IMR-90 (cell line): Measurements from ENCODE around the gene SLC12A7. TPM values are rescaled to one million over a fixed set of nuclear protein-coding genes. Genes with fewer than 3 reads are reported as not detected.

Experiments
- ATAC-seq: fragments of 200-7000 bp; cut with Tn5 transposase; 2 replicates; pipeline ENCODE4 v1.9.1; 2020; ENCODE audit warnings: low read depth, mild to moderate bottlenecking, moderate library complexity
- BruUV-seq: library from RNA; stranded (reverse); fragments of 400-500 nt; replicated peaks from 2 replicates; lab custom pipeline; 2021; lab: Mats Ljungman, UMichigan
- CTCF ChIA-PET: fragments of 300-600 bp; formaldehyde crosslinking; extraction: SDS; loops from one replicate; lab custom pipeline; 2021; ENCODE audit warnings: antibody characterized with exemption; lab: Yijun Ruan, JAX
- POLR2A ChIA-PET: fragments of 300-600 bp; sonication (Branson Sonifier 250); formaldehyde crosslinking; loops from one replicate; lab custom pipeline; 2022; ENCODE audit warnings: antibody characterized with exemption; ENCODE audit not compliant: unreplicated experiment; lab: Charles Lee
- DNase-seq: peaks from one replicate; pipeline ENCODE4 v3.0.0; 2013
- H2AFZ ChIP-seq: replicated peaks from 2 replicates; pipeline ENCODE3; 2013; ENCODE audit warnings: low read length, mild to moderate bottlenecking; ENCODE audit not compliant: poor library complexity
- H2AK5ac ChIP-seq: 2 replicates; pipeline ENCODE4 v1.6.1; 2013; ENCODE audit warnings: low read depth, low read length, inconsistent platforms
- H2AK9ac ChIP-seq: replicated peaks from 2 replicates; pipeline ENCODE3; 2013; ENCODE audit warnings: mild to moderate bottlenecking, low read depth, low read length, moderate library complexity; ENCODE audit not compliant: poor library complexity
- H2BK120ac ChIP-seq: 2 replicates; pipeline ENCODE4 v1.6.1; 2013; ENCODE audit warnings: low read depth, low read length, inconsistent platforms
- H2BK15ac ChIP-seq: 3 replicates; pipeline ENCODE4 v1.6.1; 2013; ENCODE audit warnings: low read depth, low read length, inconsistent platforms
- H2BK20ac ChIP-seq: 2 replicates; pipeline ENCODE4 v1.6.1; 2013; ENCODE audit warnings: low read depth, mild to moderate bottlenecking, inconsistent platforms, low read length, moderate library complexity
- H2BK5ac ChIP-seq: 2 replicates; pipeline ENCODE4 v1.6.1; 2013; ENCODE audit warnings: mild to moderate bottlenecking, low read depth, low read length, inconsistent platforms; ENCODE audit not compliant: poor library complexity, severe bottlenecking
- H3K14ac ChIP-seq: replicated peaks from 2 replicates; pipeline ENCODE4 v1.6.1; 2013; ENCODE audit warnings: low read depth, low read length, inconsistent platforms
- H3K18ac ChIP-seq: 2 replicates; pipeline ENCODE4 v1.6.1; 2013; ENCODE audit warnings: low read depth, low read length, control low read depth
- H3K23ac ChIP-seq: 2 replicates; pipeline ENCODE4 v1.6.1; 2013; ENCODE audit warnings: low read depth, low read length, inconsistent platforms
- H3K27ac ChIP-seq: 2 replicates; pipeline ENCODE4 v1.5.1; 2013; ENCODE audit warnings: mild to moderate bottlenecking, control low read depth, low read length; ENCODE audit not compliant: insufficient read depth
- H3K27me3 ChIP-seq: 2 replicates; pipeline ENCODE4 v1.6.1; 2013; ENCODE audit warnings: low read length; ENCODE audit not compliant: control insufficient read depth, insufficient read depth
- H3K36me3 ChIP-seq: 2 replicates; pipeline ENCODE4 v1.6.1; 2013; ENCODE audit warnings: low read length, mixed read lengths; ENCODE audit not compliant: control insufficient read depth, insufficient read depth
- H3K4ac ChIP-seq: 2 replicates; pipeline ENCODE4 v1.6.1; 2013; ENCODE audit warnings: low read depth, low read length, inconsistent platforms
- H3K4me1 ChIP-seq: 2 replicates; pipeline ENCODE4 v1.6.1; 2013; ENCODE audit warnings: low read length, mixed read lengths; ENCODE audit not compliant: control insufficient read depth, insufficient read depth
- H3K4me2 ChIP-seq: 2 replicates; pipeline ENCODE4 v1.6.1; 2013; ENCODE audit warnings: low read depth, mild to moderate bottlenecking, control low read depth, low read length, moderate library complexity
- H3K4me3 ChIP-seq: 2 replicates; pipeline ENCODE4 v1.5.1; 2013; ENCODE audit warnings: low read depth, mild to moderate bottlenecking, control low read depth, low read length, moderate library complexity; ENCODE audit not compliant: insufficient read depth
- H3K56ac ChIP-seq: 2 replicates; pipeline ENCODE4 v1.6.1; 2013; ENCODE audit warnings: low read length, inconsistent platforms; ENCODE audit not compliant: insufficient read depth; ENCODE audit errors: extremely low read depth
- H3K79me1 ChIP-seq, 2 experiments: 2 replicates each; pipeline ENCODE4 v1.6.1; 2013; ENCODE audit warnings: low read length in 2 of 2, inconsistent platforms in 1 of 2, low read depth in 1 of 2
- H3K9ac ChIP-seq: 2 replicates; pipeline ENCODE4 v1.6.1; 2013; ENCODE audit warnings: low read depth, low read length, control low read depth
- H3K9me1 ChIP-seq: 2 replicates; pipeline ENCODE4 v1.6.1; 2013; ENCODE audit warnings: low read length, inconsistent platforms; ENCODE audit not compliant: insufficient read depth
- H3K9me3 ChIP-seq: 2 replicates; pipeline ENCODE4 v1.6.1; 2013; ENCODE audit warnings: low read length; ENCODE audit not compliant: control insufficient read depth, insufficient read depth
- H4K20me1 ChIP-seq: 2 replicates; pipeline ENCODE4 v1.6.1; 2013; ENCODE audit warnings: low read length, inconsistent platforms; ENCODE audit not compliant: insufficient read depth
- H4K5ac ChIP-seq: 2 replicates; pipeline ENCODE4 v1.6.1; 2013; ENCODE audit warnings: mild to moderate bottlenecking, low read depth, low read length, control low read depth
- H4K8ac ChIP-seq, 2 experiments: 2 replicates each; pipeline ENCODE4 v1.6.1; 2013; ENCODE audit warnings: low read depth in 2 of 2, low read length in 2 of 2, control low read depth in 1 of 2, inconsistent platforms in 1 of 2
- H4K91ac ChIP-seq: 2 replicates; pipeline ENCODE4 v1.6.1; 2013; ENCODE audit warnings: low read depth, low read length, inconsistent platforms; ENCODE audit not compliant: insufficient read depth
- BHLHE40 ChIP-seq: fragments of 150-350 bp; IDR thresholded peaks from 2 replicates; pipeline ENCODE4 v1.6.1; 2016; ENCODE audit warnings: mild to moderate bottlenecking, low read depth, low read length
- CHD1 ChIP-seq: IDR thresholded peaks from 2 replicates; pipeline ENCODE4 v1.6.1; 2012; ENCODE audit warnings: low read depth, low read length, improper control_type of control experiment
- FOS ChIP-seq: fragments of 150-350 bp; IDR thresholded peaks from 2 replicates; pipeline ENCODE4 v1.6.1; 2016; ENCODE audit warnings: low read depth, low read length
- MAFK ChIP-seq: IDR thresholded peaks from 2 replicates; pipeline ENCODE4 v1.6.1; 2012; ENCODE audit warnings: low read depth, low read length, improper control_type of control experiment
- MAZ ChIP-seq: IDR thresholded peaks from 2 replicates; pipeline ENCODE4 v1.6.1; 2012; ENCODE audit warnings: low read depth, mild to moderate bottlenecking, low read length, improper control_type of control experiment, moderate library complexity, borderline replicate concordance
- MXI1 ChIP-seq: IDR thresholded peaks from 2 replicates; pipeline ENCODE4 v1.6.1; 2012; ENCODE audit warnings: low read depth, mild to moderate bottlenecking, low read length, moderate library complexity, borderline replicate concordance
- POLR2A ChIP-seq: IDR thresholded peaks from 2 replicates; pipeline ENCODE4 v1.6.1; 2012; ENCODE audit warnings: mild to moderate bottlenecking, low read depth, low read length
- RAD21 ChIP-seq: IDR thresholded peaks from 2 replicates; pipeline ENCODE4 v1.6.1; 2012; ENCODE audit warnings: low read length, improper control_type of control experiment
- RCOR1 ChIP-seq: IDR thresholded peaks from 2 replicates; pipeline ENCODE4 v1.6.1; 2012; ENCODE audit warnings: mild to moderate bottlenecking, low read length, improper control_type of control experiment; ENCODE audit not compliant: insufficient replicate concordance
- SMC3 ChIP-seq: fragments of 150-350 bp; IDR thresholded peaks from 2 replicates; pipeline ENCODE4 v1.6.1; 2016; ENCODE audit warnings: low read depth, mild to moderate bottlenecking, antibody characterized with exemption, low read length, moderate library complexity
- WGBS, 2 experiments: methylation state at CpG; one replicate each; pipeline versions ENCODE4 v1.1.5 to v1.1.7; 2013; ENCODE audit warnings: missing lambda C conversion rate in 2 of 2; ENCODE audit not compliant: insufficient read length in 1 of 2; ENCODE audit errors: extremely low coverage in 2 of 2; 5-methylcytosine and 5-hydroxymethylcytosine counted together
- dilution Hi-C: fragments of 300-500 bp; cut with HindIII; formaldehyde crosslinking; loops from one replicate; pipeline ENCODE4 v1.14.3; 2018; ENCODE audit warnings: low sequenced_read_pairs; ENCODE audit not compliant: unreplicated experiment
- in situ Hi-C: fragments of 300-500 bp; cut with MboI; formaldehyde crosslinking; loops from 3 replicates; pipeline ENCODE4 v1.14.3; 2019; ENCODE audit warnings: low sequenced_read_pairs, inconsistent platforms, mixed read lengths
- intact Hi-C: fragments of 100-400 bp; cut with micrococcal nuclease; formaldehyde crosslinking; loops from 2 replicates; pipeline ENCODE4 v1.10.0; 2022
- polyA plus RNA-seq, 3 experiments: library from polyadenylated mRNA; depleted of rRNA; stranded (reverse); fragments of >200 nt; gene quantifications; 2 replicates each; pipeline ENCODE4 v1.2.3, GENCODE V29; 2012; ENCODE audit warnings: low replicate concordance in 1 of 3
- total RNA-seq: library from RNA; depleted of rRNA; stranded (reverse); fragments of >200 nt; gene quantifications from 2 replicates; pipeline ENCODE4 v1.2.3, GENCODE V29; 2012
- TF ChIP-seq, protein P1 (sequence below): conservative IDR thresholded peaks from 2 replicates; pipeline ENCODE4 v1.5.1; 2012; ENCODE audit warnings: mild to moderate bottlenecking, low read depth, low read length, improper control_type of control experiment
- TF ChIP-seq, protein P2 (sequence below): fragments of 150-350 bp; IDR thresholded peaks from 2 replicates; pipeline ENCODE4 v1.6.1; 2016; ENCODE audit warnings: low read depth, mild to moderate bottlenecking, low read length, moderate library complexity, borderline replicate concordance
- TF ChIP-seq, protein P3 (sequence below): fragments of 150-350 bp; IDR thresholded peaks from 2 replicates; pipeline ENCODE4 v1.6.1; 2017; ENCODE audit warnings: mild to moderate bottlenecking, antibody characterized with exemption, low read length, low read depth

The SLC12A7 gene
- total and polyA plus RNA-seq, 2 of the 4 experiments (the other 2 are of a cell fraction) = 3.0 to 6.1 TPM

DNA sequence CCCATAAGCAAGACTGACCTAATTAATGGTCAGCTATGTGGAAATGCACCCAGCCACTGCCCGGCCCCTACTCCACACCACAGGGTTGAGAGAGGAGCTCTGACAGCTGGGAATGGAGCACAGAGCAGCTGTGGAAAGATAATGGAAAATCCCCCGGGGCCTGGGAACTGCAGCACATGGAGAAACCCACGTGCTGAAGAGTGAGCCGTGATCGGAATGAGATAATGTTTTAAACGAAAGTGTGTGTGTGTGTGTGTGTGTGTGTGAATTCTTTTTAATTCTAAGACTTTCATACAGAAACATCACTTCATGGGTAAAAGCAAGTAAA lies 13.1 kb upstream of the SLC12A7 start:
- ATAC-seq (peak; percentile 67), DNase-seq (peak; percentile 50)
- WGBS, 2 experiments = no CpG with 5 or more reads among the region's 6 CpGs
- Histone ChIP-seq H3K4me1 (no peaks in the 10 kb centered on the region), H2AK9ac (no peak overlapping the region), H3K14ac (no peak overlapping the region), H3K9ac (no peak overlapping the region), H3K9me1 (no peaks in the 10 kb centered on the region), H3K4ac (no peak overlapping the region), H3K27me3 (peaks cover 56% of the 10 kb centered on the region), H3K36me3 (no peaks in the 10 kb centered on the region), H3K4me2 (no peak overlapping the region), H3K4me3 (no peak overlapping the region), H2BK20ac (no peak overlapping the region), H2BK120ac (no peak overlapping the region), H2AFZ (no peak overlapping the region), H2BK5ac (no peak overlapping the region), H2AK5ac (no peak overlapping the region), H3K79me1 (no peaks in the 10 kb centered on the region), H4K8ac (no peak overlapping the region), H3K56ac (no peak overlapping the region), H3K18ac (no peak overlapping the region), H3K27ac (no peak overlapping the region), H2BK15ac (no peak overlapping the region), H4K91ac (no peak overlapping the region), H4K5ac (no peak overlapping the region), H4K20me1 (no peaks in the 10 kb centered on the region; the same call in 1 of the 2 replicates), H3K9me3 (no peaks in the 10 kb centered on the region), H3K23ac (no peak overlapping the region)
- ChIA-PET CTCF (no interaction called here), POLR2A (no interaction called here)
- TF ChIP-seq RCOR1 (no peak), POLR2A (no peak), FOS (no peak), MXI1 (peak; percentile 60; the same call in 1 of the 2 replicates), MAZ (no peak), MAFK (no peak), SMC3 (no peak), BHLHE40 (no peak), RAD21 (no peak), CHD1 (no peak)
- TF ChIP-seq, protein P1, sequence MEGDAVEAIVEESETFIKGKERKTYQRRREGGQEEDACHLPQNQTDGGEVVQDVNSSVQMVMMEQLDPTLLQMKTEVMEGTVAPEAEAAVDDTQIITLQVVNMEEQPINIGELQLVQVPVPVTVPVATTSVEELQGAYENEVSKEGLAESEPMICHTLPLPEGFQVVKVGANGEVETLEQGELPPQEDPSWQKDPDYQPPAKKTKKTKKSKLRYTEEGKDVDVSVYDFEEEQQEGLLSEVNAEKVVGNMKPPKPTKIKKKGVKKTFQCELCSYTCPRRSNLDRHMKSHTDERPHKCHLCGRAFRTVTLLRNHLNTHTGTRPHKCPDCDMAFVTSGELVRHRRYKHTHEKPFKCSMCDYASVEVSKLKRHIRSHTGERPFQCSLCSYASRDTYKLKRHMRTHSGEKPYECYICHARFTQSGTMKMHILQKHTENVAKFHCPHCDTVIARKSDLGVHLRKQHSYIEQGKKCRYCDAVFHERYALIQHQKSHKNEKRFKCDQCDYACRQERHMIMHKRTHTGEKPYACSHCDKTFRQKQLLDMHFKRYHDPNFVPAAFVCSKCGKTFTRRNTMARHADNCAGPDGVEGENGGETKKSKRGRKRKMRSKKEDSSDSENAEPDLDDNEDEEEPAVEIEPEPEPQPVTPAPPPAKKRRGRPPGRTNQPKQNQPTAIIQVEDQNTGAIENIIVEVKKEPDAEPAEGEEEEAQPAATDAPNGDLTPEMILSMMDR = no peak
- TF ChIP-seq, protein P2, sequence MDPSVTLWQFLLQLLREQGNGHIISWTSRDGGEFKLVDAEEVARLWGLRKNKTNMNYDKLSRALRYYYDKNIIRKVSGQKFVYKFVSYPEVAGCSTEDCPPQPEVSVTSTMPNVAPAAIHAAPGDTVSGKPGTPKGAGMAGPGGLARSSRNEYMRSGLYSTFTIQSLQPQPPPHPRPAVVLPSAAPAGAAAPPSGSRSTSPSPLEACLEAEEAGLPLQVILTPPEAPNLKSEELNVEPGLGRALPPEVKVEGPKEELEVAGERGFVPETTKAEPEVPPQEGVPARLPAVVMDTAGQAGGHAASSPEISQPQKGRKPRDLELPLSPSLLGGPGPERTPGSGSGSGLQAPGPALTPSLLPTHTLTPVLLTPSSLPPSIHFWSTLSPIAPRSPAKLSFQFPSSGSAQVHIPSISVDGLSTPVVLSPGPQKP = no peak
- TF ChIP-seq, protein P3, sequence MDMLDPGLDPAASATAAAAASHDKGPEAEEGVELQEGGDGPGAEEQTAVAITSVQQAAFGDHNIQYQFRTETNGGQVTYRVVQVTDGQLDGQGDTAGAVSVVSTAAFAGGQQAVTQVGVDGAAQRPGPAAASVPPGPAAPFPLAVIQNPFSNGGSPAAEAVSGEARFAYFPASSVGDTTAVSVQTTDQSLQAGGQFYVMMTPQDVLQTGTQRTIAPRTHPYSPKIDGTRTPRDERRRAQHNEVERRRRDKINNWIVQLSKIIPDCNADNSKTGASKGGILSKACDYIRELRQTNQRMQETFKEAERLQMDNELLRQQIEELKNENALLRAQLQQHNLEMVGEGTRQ = peak; percentile 34; the same call in 1 of the 2 replicates
- in situ Hi-C loops (no loop called here), intact Hi-C loops (no loop called here), dilution Hi-C loops (no loop called here)
- BruUV-seq = no TSS peak
